ENCODE data around the gene DCST2.

Gene DCST2

GRCh38 chr1:155010211-155010918 lies 23.2 kb downstream of the DCST2 start:
- DNase-seq (ENCODE audit: low read depth) = no peak

- no peak for DNase-seq (ENCODE audit: low read depth)
These were observed 23.8 kb downstream of the DCST2 start for GRCh38 chr1:155009742-155010141.

GRCh38 chr1:155009221-155009711 lies 24.3 kb downstream of the DCST2 start:
- no peak for DNase-seq (ENCODE audit: low read depth)

DNA sequence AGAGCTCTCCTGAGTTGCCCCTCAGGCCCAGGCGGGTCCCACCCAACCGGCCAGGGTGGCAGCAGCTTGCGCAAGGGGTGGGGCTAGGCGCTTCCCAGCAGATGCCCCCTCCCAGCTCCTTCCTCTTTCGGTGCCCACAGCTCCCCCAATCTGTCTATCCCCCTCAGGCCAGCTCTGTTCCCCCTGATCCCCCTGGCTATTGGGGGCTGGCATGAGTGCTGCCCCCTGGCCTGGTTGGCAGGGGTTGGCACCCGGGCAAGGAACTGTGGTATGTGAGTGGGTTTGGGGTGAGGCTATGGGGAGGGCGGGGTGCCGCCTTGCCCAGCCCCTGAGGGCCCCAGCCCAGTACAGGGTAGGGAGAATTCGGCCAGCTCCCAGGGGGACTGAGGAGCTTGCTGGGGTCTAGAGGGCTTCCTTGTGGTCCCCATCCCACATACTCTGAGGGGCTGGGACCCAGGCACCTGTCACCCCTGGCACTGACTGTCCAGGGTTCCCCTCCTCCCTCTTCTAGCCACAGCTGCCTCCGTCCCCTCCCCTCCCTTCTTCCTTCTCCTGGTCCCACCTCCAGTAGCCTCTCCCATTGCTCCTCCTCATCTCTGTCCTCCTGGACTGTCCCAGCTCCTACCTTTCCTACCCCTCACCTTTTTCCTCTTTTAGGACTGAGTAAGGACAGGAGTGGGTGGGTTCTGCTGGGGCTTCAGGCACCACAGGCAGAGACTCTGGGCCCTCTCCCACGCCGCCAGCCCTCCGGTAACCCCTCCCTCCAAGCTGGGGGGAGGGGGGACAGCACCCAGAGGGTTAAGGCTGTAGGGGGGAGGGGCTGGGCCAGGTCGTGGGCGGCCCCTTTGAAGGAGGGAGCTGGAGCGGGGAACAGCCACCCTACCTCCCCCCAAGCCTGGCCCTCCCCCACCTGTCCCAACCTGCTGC lies 25.3 kb downstream of the DCST2 start:
- DNase-seq (ENCODE audit: low read depth) = no peak

GRCh38 chr1:155007251-155007828 lies 26.2 kb downstream of the DCST2 start:
- DNase-seq (ENCODE audit: low read depth) = no peak

- DNase-seq (ENCODE audit: low read depth) = no peak
These were observed 26.9 kb downstream of the DCST2 start for GRCh38 chr1:155006601-155007101.

DNA sequence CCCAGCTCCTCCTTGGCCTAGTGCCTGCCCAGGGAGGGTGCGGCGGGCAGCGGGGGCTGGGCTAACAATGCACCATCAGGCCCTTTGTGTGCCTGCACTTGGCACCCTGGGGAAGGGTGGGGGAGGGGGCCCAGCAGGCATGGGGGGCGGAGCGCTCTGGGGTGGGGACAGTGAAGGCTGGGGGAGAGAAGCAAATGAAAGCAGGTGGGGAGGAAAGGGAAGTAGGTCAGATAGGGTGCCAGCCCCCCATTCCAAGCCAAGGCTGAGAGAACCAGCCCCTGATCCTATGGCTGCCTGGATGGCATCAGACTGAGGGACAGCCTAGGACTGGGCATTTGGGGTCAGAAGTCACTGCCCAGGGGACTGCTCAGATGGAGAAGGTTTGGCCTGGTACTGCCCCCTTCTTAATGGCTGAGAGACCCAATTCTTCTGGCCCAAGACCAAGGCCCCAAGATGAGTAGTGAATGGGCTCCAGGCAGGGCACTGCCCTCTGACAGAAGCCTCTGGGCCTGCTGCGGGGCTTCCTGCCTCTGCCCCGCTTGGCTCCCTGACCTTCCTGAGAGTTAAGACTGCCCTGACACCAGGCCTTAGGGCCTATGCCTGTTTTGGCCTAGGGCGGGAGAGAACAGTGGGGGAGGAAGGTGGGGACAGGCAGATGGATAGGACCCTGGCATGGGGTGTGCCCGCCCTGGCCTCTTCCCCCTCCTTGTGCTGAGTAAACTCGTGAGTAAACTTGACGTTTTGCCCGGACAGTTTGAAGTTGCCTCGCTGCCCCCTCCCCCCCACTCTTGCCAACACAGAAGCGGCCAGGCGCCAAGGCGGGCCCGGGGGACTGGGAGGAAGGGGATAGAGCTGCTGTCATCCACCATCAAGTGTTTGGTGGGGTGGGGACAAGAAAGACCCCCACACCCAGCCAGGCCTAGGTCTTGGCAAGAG lies 28.2 kb downstream of the DCST2 start:
- no peak for DNase-seq (ENCODE audit: low read depth)

GRCh38 chr1:155004352-155005075 lies 29.1 kb downstream of the DCST2 start:
- DNase-seq (ENCODE audit: low read depth) = no peak

DNA sequence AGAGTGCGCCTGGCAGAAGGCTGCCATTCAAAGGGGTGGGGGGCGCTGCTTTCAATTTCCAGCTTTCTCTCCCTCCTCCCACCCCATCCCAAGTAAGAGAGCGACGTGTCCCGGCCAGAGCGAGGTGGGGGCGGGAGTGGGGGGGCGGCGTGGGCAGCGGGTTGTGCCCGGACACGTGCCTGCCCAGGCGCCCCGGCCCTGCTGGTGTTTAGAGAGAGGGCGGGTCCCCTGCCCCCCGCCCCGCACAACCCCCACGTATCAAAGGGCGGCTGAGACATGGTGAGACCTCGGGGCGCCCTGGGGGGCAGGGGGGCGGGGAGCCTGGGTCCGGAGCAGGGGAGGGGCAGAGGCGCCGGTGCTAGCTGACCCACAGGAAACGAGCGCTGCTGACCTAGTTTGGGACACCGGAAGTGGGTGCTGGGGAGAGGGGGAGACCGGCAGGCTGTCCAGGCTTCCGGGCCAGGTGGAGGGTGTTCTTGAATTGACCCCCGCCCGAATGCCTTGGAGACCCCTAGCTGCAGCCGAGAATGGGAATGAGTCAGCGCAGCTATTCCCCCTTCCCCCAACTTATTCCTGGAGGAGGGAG lies 29.7 kb downstream of the DCST2 start:
- no peak for DNase-seq (ENCODE audit: low read depth)

- DNase-seq (ENCODE audit: low read depth) = no peak
These were observed 30.3 kb downstream of the DCST2 start for GRCh38 chr1:155003227-155003765.

- no peak for DNase-seq (ENCODE audit: low read depth)
These were observed 30.9 kb downstream of the DCST2 start, which contains the start of gene ZBTB7B for GRCh38 chr1:155002464-155003226. ZBTB7B (plus strand) TSS chr1:155002802; CDS start chr1:155014661, 11,859 bp downstream.

GRCh38 chr1:155001675-155002463 lies 31.7 kb downstream of the DCST2 start:
- peak; percentile 98 for DNase-seq (ENCODE audit: low read depth)

DNA sequence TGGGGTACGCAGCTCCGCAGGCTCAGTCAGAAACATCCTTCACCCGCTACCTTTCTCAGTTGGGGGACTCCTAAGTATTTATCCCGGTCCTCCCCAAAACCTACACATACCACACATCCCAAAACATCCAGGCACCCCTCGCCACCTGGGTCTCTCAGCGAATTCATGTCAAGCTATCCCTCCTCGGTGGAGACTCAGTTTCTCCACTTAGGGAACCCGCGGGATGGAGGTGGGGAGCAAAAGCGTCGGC lies 32.2 kb downstream of the DCST2 start:
- DNase-seq (ENCODE audit: low read depth) = no peak

DNA sequence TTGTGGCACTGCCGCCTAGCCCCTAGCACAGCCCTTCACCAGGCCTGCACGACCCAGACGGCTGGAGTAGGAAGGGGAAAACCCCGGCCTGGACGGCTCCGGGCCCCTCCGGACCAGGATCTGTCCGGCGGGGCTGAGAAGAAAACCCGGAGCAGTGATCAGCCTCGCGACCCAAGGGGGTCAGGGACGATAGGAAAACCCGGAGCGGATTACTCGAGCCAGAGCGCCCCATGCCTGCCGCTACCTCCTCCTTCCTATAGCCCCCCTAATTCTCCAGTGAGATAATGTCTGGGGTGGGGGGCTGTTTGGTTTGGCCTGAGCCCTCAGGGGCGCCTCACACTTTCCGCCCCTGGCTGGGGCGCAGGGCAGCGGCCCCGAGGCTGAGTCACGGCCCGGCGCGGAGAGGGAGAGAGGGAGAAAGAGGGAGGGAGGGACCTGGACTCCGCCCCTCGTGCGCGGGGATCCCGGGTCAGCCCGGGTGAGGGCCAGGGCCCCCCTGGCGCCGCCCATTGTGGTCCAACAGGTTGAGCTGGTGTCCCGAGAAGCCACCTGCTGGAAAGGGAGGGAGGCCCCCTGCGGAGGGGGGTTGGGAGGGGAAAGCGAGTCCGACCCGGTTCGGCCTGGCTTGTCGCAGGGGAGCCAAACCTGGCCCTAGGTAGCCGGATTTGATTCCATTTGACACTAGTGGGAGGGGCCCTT lies 32.7 kb downstream of the DCST2 start:
- DNase-seq (ENCODE audit: low read depth) = peak; percentile 55

DNA sequence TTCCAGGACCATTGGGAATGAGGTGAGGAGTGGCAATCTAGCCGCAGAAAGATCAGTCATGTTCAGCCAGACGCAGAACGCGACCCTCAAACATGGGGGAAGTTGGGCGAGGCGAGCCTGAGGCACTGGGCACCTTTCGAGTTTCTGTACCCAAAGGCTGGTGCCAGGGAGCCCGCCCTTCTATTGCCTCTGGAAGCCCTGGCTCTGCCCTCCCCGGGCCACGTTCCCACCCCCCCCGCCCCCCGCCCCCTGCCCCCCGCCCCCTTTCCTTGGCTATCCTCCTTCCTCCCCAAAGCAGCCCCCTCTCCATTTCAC lies 33.2 kb downstream of the DCST2 start:
- no peak for DNase-seq (ENCODE audit: low read depth)

DNA sequence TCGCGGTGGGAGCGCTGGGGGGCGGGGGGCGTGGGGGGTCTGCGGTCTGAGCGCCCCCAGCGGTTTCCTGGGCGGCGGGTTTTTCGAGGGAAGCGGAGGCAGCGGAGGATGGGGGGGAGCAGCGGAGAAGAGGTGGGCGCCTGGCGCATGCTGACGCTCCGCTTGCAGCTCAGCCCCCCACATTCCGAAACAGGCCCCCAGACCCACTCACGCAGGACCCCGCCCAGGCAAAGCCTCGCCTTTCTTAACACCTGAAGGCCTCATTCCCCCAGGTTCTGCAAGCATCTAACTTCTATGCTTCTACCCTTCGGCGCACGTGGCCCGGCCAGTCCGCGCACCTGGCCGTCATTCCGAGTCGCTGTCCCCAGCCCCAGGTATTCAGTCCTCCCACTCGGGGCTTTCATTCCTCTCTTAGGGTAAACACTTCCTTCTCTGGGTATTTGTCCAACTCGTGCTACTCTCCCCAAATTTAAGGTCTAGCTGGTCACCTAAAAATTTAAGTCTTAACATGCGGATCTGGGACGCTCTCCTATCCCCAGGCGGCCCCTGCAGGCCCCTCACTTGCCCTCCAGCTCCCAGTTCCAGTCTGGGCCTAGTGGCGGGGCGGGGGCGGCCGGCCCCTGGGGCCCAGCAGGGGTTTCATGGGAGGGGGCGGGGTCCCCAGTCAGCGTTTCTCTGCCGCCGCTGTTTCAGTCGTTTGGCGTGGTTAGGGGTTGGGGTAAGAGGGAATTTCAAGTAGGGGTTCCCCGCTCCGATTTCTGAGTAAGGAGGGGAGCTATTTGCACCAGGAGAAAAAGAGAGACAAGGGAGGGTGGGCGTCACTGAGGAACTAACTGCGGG lies 33.8 kb downstream of the DCST2 start:
- DNase-seq (ENCODE audit: low read depth) = no peak
